Measurements from ENCODE around the gene PGS1. TPM values are rescaled to one million over a fixed set of nuclear protein-coding genes. Genes with fewer than 3 reads are reported as not detected.

PGS1 gene
- total RNA-seq, 4 donors from 2014 or later, result 25.4 to 63.9 (median 38.4) TPM

DNA sequence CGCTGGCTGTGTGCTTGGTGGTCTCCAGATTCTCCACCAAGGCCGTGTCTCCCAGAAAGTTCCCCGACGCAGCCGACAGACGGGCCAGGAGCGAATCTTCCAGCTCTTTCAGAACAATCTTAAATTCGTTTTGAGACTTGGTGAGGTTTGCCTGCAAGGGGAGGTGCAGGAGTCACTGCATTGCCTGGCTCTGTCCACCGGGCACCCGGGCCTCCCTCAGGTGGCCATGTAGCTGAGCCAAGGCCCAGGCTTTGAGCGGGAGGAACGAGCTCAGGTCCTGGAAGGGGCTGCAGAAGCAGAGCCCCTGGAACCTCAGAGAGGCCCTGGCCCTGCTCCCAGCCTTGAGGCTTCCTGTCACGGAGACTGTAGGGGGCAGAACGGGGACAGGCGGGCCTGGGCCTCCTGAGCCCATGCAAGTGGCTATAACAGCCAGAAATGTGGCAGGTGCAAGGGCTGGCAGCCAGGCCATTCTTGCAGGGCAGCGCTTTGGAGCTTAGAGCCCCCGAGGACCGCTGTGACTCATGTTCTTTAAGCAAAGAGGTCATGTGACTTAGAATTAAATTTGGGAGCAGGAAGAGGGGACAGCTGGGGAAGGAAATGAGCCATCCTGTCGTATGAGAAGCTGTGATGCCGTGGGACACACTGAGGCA is 72.4 kb downstream of the PGS1 start:
- TF ChIP-seq, protein P1, sequence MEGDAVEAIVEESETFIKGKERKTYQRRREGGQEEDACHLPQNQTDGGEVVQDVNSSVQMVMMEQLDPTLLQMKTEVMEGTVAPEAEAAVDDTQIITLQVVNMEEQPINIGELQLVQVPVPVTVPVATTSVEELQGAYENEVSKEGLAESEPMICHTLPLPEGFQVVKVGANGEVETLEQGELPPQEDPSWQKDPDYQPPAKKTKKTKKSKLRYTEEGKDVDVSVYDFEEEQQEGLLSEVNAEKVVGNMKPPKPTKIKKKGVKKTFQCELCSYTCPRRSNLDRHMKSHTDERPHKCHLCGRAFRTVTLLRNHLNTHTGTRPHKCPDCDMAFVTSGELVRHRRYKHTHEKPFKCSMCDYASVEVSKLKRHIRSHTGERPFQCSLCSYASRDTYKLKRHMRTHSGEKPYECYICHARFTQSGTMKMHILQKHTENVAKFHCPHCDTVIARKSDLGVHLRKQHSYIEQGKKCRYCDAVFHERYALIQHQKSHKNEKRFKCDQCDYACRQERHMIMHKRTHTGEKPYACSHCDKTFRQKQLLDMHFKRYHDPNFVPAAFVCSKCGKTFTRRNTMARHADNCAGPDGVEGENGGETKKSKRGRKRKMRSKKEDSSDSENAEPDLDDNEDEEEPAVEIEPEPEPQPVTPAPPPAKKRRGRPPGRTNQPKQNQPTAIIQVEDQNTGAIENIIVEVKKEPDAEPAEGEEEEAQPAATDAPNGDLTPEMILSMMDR (IDR thresholded peaks at IDR 0.05; ENCODE audit: low read depth), result no peak

DNA sequence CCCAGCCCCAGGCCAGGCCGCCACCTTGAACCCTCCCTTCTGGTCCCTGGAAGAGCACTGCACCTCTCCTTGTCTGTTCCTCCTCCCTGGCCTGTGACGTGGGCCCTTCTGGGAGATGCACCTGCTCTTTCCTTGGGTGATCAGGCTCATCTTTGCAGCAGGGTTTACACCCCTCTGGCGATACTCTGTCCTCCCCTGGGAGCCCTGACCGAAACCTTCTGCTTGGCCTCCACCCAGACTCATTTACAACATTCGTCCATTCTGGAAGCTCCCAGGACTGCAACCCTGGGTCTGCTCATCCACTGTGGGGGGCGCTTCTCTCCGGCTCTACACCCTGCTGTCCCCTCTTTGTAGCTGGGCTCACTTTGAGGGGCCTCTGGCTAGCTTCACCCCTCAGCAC is 73.3 kb downstream of the PGS1 start:
- TF ChIP-seq, protein P1 (IDR thresholded peaks at IDR 0.05; ENCODE audit: low read depth), result no peak

DNA sequence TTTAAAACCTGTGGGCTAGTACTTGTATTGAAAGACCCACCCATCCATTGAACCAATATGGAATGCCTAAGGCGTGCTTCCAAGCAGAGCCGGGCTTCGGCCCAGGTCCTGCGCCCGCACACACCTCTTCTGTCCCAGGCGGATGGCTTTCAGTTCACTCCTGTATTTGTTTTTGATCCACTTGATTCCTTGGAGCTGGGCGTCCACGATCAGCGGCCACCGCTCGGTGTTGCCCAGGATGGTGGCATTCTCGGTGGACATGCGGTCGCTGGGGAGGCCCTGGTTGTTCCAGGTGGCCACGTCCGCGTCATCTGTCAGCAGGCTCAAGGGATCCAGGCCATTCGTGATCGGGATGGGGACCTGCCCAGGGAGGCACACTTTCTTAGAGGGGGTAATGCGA is 75.9 kb downstream of the PGS1 start:
- TF ChIP-seq, protein P1 (IDR thresholded peaks at IDR 0.05; ENCODE audit: low read depth), result no peak

DNA sequence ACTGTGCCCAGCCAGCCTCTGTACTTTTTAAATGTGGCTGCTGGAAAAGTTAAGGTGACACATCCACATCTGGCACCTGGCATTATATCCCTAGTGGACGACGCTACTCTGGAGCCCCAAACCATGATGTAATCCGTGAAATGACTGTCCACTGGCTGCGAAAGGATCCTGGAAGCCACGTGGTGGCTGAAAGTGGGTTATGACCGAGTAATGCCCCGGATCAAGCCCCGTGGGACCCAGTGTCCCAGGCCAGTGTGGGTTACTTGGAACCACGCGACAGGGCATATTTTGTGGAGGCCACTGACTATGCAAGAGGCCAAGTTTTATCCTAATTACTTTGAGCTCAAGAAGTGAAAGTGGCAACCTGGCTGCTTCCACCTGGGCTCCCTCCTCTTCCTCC is 79.6 kb downstream of the PGS1 start:
- TF ChIP-seq, protein P1 (IDR thresholded peaks at IDR 0.05; ENCODE audit: low read depth), result no peak

DNA sequence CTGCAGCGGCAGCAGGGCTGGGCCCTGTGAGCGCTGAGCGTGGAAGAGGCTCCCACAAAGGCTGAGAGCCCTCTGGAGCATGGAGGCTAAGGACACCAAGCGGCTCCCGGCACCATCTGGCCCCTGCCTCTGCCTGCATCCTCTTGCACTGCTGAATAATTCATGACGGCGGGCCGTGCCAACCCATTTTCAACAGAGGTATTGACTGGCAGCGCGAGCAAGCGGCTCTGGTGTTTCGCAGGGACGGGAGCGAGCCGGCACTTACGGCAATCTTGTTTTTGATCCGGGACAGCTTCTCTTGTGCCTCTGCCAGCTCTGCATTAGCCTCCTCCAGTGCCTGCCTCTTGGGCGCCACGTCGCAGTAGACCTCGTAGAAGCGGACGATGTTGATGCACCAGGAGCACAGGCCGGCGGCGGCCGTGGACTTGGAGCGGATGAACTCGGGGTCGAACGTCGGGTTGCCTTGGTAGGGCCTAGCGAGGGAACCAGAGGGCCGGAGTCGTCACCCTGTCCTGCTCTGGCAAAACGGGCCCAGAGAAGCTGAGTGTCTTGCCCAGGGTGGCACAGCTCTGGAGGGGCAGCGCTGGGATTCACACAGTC is 80.4 kb downstream of the PGS1 start:
- TF ChIP-seq, protein P1 (IDR thresholded peaks at IDR 0.05; ENCODE audit: low read depth), result no peak

DNA sequence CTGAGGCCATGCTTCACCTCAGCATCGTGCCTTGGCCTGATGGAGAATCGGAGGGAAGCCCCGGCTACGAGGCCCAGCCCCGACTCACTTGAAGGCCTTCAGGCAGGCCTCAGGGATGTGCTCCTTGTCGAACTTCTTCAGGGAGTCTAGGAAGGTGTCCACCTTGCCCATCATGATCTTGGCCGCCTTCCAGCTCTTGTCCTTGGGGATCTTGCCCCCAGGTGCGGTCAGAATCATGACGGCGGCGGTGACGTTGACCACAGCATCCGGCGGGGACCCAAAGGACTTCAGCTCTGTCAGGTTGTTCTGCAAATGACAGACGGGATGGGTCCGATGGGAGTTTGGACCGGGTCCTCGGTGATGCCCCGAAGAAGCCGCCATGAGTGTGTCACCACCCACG is 81.2 kb downstream of the PGS1 start:
- TF ChIP-seq, protein P1 (IDR thresholded peaks at IDR 0.05; ENCODE audit: low read depth), result no peak

DNA sequence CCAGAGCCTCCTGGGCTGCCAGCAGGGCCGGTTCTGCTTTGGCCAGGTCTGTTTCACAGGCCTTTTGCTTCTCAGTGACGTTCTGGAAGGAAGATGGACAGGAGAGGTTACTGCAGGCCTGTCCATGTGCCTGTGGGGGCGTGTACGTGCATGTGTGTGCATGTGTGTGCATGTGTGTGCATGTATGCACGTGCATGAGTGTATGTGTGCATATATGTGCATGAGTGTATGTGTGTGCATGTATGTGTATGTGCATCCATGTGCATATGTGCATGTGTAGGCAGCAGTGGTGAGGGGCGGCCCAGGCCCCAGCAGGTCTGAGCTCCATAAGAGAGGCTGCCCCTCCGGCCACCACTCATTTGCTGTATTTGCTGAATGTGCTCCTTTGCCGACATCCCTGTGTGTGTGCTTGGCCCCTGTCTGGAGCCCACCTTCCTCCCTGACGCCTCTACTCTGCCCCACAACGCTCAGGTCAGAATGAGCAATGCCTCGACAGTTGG is 81.8 kb downstream of the PGS1 start:
- TF ChIP-seq, protein P1 (IDR thresholded peaks at IDR 0.05; ENCODE audit: low read depth), result no peak

Measured in subcutaneous adipose tissue (tissue), 4 donors.